ENCODE data around the gene FIGN.

The FIGN gene

GRCh38 chr2:163607630-163608029 is 128.2 kb downstream of the FIGN start:
- DNase-seq, result no peak

- DNase-seq, result no peak
Measured at GRCh38 chr2:163606878-163607277, 128.9 kb downstream of the FIGN start.

DNA sequence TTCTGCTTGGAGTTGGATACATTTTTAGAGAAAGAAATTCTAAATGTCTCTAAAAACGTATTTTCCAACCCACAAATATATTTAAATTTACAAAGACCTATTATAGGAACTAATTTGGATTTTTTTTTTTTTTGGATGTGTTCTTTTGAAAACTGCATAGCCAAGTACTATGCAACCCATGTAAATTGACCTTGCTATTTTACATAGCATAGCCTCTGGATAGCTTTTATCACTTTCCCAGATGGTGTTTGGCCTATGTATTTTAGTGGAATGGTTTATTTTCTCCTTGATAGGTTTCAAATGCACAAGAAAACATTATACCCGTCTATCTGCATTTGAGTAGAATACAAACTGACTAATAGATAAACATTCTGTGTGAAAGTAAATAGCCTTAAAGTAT is 130.0 kb downstream of the FIGN start:
- DNase-seq, result no peak

DNA sequence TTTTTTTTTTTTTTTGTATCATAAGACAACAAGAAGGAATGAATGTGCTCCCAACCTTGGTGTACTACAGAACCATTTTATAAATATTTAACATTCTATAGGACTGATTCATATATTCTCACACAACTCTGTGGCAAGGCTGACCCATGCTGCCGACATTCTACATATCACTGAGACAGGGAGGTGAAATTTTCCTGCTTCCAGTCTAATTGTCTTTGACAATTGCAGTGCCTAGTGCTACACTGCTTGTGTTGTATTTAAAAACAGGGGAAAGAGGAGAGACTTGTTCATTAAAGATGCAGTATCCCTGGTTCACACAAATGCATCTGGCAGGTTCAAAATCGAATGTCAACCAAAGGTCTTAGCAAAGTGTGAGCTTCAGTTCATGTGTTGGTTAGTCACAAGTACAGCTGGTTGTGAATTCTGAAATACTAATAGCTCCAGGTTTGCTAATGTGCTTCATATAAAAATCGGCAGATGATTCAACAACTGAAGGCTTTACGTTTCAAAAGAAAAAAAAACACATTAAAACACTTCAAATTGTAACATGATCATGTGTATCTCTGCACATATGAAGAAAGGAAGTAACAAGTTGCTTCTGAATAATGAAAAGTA is 130.8 kb downstream of the FIGN start:
- DNase-seq, result no peak

DNA sequence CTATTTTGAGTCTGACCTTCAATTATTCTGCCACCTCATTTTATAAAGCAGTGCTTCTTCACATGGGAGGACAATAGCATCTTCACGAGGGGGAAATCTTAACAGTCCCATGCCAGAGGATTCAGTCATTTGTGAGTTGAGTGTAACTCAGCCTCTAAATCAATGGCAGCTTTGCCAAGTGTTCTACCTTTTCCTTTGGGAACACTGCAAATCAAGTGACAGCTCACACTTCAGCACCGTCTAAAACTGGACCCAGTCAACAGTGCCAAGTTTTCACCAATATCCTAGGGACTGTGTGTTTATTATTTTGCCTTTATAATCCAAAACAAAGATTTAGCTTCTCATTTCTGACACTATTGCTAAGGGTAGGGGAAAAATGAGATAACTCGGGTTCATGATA is 133.6 kb downstream of the FIGN start:
- no peak for DNase-seq

DNA sequence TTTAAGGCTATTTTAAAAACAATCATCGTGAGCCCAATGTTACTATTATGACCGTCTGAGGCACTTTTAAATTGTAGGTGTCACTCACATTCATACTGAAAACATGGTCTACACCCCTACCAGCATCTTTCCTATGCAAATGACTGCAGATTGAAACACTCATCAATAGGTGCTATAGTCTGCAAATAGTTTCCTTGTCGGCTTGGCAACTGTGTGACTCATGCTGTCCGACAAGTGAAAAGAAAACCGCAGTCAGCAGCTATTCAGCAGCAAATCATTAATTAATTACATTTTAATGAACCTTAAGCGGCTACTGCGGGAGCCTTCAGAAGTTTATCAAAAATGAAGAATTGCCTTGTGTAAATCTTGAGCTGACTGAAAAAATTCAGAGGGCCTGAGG is 134.4 kb downstream of the FIGN start:
- no peak for DNase-seq

GRCh38 chr2:163600801-163601200 is 135.0 kb downstream of the FIGN start:
- no peak for DNase-seq

- DNase-seq, result peak; percentile 60
Measured at GRCh38 chr2:163595028-163595427, 140.8 kb downstream of the FIGN start.

- DNase-seq, result peak; percentile 95
Measured at GRCh38 chr2:163594497-163594896, 141.3 kb downstream of the FIGN start.

DNA sequence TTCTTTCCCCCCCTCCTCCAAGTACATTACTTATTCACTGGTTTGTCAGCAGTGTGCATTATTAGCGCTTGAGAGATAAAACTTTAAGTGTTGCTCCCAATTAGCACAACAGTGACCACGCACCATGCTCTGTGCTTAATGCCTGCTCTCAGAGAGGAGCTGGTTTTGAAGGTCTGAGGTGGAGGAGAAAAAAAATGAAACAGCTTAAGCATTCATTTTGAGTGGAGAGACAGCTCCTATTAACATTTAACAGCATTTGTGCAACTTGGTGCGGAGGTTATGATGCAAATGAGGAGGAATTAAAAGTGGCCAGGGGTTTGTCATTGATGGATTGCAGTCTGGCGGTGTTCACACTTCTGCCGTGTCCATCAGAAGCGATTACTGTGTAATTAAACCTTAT is 141.8 kb downstream of the FIGN start:
- DNase-seq, result no peak

- peak; percentile 38 for DNase-seq
Measured at GRCh38 chr2:163592954-163593622, 142.7 kb downstream of the FIGN start.

GRCh38 chr2:163591461-163591860 is 144.3 kb downstream of the FIGN start:
- DNase-seq, result no peak

DNA sequence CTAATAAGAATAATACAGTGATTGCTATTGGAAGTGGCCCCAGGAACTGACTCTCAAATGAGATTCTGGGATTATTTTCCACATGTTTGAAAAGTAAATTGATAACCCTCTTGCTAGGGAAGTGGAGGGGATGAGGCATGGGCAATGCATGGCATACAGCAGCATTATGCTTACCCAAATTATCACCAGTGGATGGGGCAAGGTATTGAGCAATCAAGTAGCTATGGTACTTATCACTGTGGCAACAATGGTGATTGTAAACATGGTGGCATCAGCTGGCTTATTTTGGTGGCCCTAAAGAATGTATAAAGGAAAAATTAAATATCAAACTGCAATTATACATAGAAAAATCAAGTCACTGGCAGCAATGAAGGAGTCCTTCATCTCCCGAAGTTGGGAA is 155.1 kb downstream of the FIGN start:
- no peak for DNase-seq

- DNase-seq, result no peak
Measured at GRCh38 chr2:163574309-163574708, 161.5 kb downstream of the FIGN start.

- peak; percentile 95 for DNase-seq
Measured at GRCh38 chr2:163573652-163574051, 162.2 kb downstream of the FIGN start.

GRCh38 chr2:163572850-163573249 is 163.0 kb downstream of the FIGN start:
- no peak for DNase-seq

DNA sequence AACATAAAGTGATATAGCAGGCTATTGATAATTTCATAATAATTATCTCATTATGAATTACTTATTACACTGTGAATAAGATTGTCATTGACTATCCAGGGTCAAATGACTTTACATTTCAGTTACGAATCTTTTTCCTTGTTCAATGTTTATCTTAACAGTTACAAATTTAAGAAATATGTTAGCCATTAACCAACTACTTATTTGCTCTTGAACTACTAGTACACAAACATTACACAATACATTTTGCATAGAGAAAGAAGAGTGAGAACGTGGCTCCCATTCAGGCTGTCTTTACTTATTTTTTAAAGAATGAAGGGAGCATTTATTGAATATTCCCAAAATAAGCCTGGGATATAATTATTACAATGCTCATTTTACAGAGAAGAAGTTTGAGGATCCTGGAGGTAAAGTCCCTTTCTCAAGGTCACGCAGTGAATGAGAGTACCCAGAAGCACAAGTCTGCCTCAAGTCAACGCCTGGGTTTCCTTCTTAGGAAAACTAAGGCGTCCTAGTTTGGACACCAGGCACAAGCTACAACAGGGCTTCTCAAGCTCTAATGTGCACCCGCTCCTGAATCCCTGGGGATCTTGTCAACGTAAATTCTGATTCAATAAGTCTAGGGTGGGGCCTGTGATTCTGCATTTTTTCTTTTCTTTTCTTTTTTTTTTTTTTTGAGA is 164.2 kb downstream of the FIGN start:
- DNase-seq, result no peak

GRCh38 chr2:163570391-163570790 is 165.4 kb downstream of the FIGN start:
- no peak for DNase-seq

- no peak for DNase-seq
Measured at GRCh38 chr2:163565192-163565591, 170.6 kb downstream of the FIGN start.

DNA sequence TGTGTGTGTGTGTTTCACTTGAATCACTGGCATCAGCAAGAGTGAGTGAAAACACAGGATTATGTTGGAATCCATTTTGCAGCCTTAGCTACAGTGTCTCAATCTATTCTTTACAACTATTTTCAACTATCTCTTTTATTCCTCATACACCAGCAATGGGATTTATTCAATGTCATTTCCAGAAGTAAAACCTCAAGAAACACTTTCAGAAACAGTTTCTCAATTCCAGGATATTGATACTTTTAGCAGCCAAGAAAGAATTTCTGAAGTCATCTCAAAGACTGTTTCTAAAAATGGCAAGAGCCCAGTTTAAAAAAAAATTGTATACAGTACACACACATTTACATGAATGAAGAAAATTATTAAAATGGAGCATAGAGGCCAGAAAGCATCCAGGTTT is 171.6 kb downstream of the FIGN start:
- DNase-seq, result no peak

- DNase-seq, result no peak
Measured at GRCh38 chr2:163563336-163563735, 172.5 kb downstream of the FIGN start.

DNA sequence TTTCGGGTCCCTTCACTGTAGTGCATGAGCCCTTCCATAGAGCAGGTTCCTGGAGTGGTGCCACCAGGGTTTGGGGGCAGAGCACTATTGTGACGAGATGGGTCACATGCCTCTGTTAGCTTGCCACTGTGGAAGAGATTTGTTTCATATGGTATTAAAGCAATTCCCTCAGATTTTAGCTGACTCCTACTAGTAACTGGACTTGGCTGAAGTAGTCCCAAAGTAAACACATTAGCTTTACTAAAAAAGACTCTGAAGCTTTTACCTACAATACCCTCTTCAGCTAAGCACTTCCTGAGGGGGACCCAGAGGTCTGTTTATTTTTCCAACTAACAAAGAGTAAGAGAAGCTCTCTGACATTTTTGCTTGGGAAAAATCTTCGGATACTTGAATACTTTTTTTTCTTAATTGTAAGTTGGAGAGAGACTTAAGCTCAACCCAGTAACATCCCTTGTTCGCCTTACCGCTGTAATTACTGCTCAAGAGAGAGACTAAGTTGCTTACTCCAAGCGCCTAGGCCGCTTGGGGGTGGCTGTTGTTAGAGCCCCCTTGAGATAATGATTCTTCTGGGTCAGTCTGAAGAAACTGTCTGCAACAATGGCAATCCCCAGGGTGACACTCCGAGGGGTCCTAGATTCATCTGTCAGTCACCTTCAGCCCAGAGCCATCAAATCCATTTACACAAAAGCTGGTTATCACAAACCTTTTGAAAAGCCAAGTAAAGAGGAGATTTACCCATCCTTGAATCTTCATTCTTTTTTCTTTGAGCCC is 177.4 kb downstream of the FIGN start:
- DNase-seq, result no peak

DNA sequence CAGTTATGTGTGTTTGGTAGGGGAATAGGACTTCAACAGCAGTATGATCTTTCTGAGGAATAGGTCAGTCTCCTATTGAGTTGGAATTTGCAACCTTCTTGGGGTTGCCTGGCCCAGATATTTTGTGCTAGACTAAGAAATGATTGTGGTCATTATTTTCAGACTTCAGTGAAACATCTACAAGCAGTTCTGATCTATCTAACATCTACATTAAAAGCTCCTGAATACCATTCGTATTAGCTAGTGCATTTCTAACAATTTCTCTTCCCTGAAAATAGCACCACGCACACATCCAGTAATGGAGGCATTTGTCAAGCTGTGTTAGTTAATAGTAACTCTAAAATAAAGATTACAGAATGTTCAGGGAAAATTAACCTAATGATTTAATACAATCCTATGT is 179.3 kb downstream of the FIGN start:
- no peak for DNase-seq

DNA sequence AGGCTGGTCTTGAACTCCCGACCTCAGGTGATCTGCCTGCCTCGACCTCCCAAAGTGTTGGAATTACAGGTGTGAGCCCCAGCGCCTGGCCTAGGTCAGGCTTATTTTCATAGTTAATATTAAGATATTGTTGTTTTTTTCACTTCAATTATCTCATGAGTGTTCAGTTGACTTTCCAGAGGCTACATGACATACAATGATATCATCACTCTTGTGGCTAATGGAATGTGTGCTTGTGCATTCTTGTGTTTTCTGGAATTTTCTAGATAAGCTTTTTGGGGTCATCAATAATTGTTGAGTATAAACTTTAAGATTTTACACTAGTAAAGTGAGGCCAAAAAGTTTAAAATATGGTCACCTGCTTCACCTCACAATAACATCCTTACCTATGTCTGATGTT is 180.9 kb downstream of the FIGN start:
- no peak for DNase-seq

Measured in NCI-H526 treated with DMSO at 0.1 percent for 48 hours (cell line).